GM12801 (cell line): Measurements from ENCODE around the gene FRMD3.

Source experiments
- TF ChIP-seq, protein P1 (sequence below): IDR thresholded peaks from one replicate; pipeline ENCODE4 v1.5.1; 2011; ENCODE audit warnings: control low read depth; ENCODE audit not compliant: insufficient read length; ENCODE audit errors: extremely low read depth

FRMD3 gene

DNA sequence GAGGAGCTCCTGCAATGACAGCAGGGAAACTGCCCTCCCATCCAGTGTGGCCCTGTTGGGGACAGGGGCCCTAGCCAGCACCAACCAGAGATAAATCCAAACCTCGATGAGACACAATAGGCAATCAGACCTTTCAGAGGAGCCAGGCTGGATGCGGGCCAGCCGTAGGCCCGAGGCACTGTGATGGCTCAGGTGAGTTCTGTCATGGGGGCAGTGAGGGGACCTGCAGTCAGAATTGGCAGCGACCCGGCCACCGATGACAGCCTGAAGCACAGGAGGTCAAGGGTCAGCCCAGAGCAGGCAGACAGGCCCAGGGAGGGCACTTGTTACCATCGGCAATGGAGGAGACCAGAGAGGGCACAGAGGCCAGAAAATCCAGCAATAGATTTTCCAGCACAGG, 90.8 kb downstream of the FRMD3 start:
- TF ChIP-seq, protein P1, sequence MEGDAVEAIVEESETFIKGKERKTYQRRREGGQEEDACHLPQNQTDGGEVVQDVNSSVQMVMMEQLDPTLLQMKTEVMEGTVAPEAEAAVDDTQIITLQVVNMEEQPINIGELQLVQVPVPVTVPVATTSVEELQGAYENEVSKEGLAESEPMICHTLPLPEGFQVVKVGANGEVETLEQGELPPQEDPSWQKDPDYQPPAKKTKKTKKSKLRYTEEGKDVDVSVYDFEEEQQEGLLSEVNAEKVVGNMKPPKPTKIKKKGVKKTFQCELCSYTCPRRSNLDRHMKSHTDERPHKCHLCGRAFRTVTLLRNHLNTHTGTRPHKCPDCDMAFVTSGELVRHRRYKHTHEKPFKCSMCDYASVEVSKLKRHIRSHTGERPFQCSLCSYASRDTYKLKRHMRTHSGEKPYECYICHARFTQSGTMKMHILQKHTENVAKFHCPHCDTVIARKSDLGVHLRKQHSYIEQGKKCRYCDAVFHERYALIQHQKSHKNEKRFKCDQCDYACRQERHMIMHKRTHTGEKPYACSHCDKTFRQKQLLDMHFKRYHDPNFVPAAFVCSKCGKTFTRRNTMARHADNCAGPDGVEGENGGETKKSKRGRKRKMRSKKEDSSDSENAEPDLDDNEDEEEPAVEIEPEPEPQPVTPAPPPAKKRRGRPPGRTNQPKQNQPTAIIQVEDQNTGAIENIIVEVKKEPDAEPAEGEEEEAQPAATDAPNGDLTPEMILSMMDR = no peak

DNA sequence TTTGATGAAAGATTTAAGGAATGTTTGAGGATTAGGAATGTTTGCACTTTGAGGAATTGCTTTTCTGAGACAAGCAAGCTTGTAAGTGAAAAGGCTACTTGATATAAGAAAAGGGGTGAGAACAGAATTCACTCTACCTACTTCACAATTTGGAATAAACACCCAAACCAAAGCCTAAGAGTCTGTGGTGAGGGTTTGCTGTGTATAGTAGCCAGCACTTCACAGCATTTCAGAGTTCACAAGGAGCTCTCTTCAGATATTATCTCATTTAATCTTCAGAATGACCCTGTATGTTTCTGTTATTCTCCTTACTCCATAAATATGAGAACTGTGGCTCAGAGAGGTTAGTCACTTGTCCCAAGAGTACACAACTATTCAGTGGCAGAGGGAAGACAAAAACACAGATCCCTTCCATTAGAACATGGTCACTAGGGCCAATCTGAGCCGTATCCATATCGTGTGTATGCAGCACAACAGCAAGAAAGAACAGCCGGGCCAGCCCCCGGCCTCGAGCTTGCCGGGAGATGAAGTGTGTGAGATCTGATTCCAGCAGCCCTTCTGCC, 92.4 kb downstream of the FRMD3 start:
- TF ChIP-seq, protein P1 = no peak

DNA sequence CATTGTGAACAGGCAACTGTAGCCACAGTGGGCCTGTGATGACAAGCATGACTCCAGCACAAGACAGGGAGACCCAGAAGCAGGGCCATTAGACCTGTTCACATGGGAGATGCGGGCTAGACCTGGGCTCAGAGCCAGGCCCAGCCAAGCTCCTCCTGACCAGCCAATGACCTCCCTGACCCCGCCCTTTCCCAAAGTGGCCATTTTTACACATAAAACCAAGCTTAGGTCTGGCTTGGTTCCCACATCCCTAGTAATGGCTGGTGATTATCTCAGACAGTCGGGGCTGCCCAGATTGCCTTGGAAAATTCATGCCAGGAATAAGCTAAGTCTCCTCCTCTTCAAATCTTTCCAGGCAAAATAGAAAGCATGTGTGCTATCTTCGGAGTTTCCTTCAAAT, 94.1 kb downstream of the FRMD3 start:
- TF ChIP-seq, protein P1 = no peak

DNA sequence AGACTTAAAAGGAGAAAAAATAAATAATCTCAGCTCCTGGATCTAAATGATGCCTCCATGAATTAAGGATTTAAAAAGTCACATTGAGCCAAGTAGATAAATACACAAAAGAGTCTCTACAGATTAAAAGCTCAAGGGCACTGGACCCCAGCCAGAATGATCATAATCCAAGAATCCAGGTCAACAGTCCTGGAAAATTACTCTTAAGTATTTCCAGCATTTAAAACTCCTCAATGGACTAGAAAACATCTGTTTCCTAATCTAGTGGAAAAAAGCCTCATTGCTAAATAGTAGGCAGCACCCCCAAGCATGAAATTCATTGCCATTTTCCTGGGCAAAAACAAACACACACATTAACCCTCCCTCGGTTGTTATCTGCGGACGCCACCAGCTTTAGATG, 96.8 kb downstream of the FRMD3 start:
- TF ChIP-seq, protein P1 = no peak

DNA sequence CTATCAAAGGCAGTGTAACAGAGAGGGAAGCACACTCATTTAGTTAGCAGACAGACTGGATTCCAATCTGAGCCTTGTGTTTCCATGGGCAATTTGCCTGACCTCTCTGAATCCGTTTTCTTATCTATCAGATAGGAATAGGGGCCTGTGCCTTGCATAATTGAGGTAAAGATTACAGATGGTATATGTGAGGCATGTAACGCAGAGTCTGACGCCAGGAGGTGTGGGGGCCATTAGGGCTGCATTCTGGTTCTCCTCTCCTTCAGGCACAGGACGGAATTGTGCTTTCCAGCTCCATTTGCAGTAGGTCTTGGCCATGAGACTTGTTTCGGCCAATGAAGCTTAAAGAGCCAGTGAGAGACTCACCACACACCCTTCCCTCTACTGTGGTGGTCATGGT, 97.6 kb downstream of the FRMD3 start:
- TF ChIP-seq, protein P1 = no peak

DNA sequence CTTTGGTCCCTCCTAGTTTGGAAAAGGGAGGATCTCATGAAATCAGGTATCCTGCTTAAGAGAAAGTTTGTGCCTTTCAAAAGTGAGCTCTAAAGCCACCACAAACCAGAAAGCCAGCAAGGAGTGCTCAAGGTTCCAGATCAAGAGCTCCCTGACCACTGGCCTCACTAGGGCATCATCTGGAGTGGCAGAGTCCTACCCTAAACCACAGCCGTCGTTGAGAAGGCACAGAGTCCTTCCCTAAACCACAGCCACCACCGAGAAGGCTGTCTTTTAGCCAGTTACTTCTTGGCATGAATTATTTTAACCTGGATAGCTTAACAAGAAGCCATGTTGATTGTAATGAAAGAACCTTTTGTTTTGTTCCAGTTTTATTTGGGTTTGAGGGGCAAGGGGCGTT, 102.9 kb downstream of the FRMD3 start:
- TF ChIP-seq, protein P1 = no peak

DNA sequence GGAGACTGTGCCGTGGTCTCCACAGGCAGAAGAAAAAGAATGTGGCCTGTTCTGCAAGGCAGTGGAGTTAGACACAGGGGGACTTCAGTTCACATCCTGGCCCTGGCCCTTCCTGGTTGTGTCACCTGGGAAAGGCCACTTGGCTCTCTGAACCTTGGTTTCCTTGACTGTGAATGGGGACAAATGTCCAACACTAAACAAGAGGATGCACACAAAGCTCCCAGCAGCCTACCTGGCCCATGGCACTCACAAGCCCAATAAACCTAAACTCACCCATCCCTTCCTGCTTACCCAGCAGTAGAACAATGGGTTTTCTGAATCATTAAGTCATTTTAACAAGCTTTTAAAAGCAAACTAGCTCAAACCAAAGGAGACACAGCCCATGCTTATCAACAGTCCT, 103.9 kb downstream of the FRMD3 start:
- TF ChIP-seq, protein P1 = no peak

DNA sequence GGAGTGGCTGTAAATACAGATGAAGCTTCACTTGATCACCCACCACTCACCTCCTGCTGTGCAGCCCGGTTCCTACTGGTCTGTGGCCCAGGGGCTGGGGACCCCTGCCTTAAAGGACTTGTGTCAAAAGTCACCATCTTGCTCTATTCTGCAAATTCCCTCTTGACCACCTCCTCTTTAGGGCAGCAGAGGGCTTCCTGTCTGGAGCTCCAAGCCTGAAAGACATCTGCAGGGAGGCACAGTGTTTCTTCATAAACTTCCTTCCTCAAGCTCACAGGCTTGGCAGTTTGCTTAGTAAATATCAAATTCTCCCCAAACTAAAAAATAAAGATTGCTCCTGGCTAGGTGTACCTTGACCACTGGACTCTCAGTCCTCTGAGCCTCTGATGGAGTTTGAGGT, 104.4 kb downstream of the FRMD3 start:
- TF ChIP-seq, protein P1 = no peak
